K562 (cell line): ENCODE results near the gene APELA. TPM values are rescaled to one million over a fixed set of nuclear protein-coding genes. Genes with fewer than 3 reads are reported as not detected.

Experiments
- GABPA ChIP-seq: fragments of 200-800 bp; sonication (Bioruptor generic); conservative IDR thresholded peaks from 2 replicates; pipeline ENCODE4 v1.6.1; 2016; ENCODE audit warnings: low read depth, missing genetic modification characterization, missing compliant biosample characterization
- KAT7 ChIP-seq: sonication (generic); formaldehyde crosslinking; IDR thresholded peaks from 2 replicates; pipeline ENCODE4 v1.8.0; 2022; ENCODE audit warnings: missing genetic modification reagents, mild to moderate bottlenecking, borderline replicate concordance
- NBN ChIP-seq: fragments of 450-650 bp; IDR thresholded peaks from 2 replicates; pipeline ENCODE4 v1.6.1; 2016; ENCODE audit warnings: low read depth, mild to moderate bottlenecking
- ZNF316 ChIP-seq: fragments of 450-650 bp; IDR thresholded peaks from 2 replicates; pipeline ENCODE4 v1.6.1; 2016
- ZNF79 ChIP-seq: fragments of 250-450 bp; sonication (Bioruptor Pico); IDR thresholded peaks from 2 replicates; pipeline ENCODE4 v1.4.0; 2020; ENCODE audit warnings: low read depth, mild to moderate bottlenecking, moderate library complexity
- polyA plus RNA-seq, 8 experiments: library from polyadenylated mRNA; depleted of rRNA in 4 of 8; stranded (reverse) in 5 of 8; unstranded in 3 of 8; fragments of >200 nt; fragmentation: Nextera tagmentation in 2 of 8; fragmentation: Illumina TruSeq in 1 of 8; extraction: Ambion mirVana in 2 of 8; extraction: Trizol in 1 of 8; gene quantifications; 2 replicates each; pipeline versions ENCODE4 v1.2.1 to v1.2.3, GENCODE V29; 2011 to 2014; ENCODE audit warnings: inconsistent platforms in 1 of 8, missing spikeins in 1 of 8
- total RNA-seq, 7 experiments: library from RNA; depleted of rRNA in 6 of 7; stranded (reverse); fragments of >200 nt in 6 of 7; fragmentation: Illumina TruSeq in 2 of 7; extraction: Trizol in 2 of 7; gene quantifications; 2 replicates each; pipeline versions ENCODE4 v1.2.1 to v1.2.3, GENCODE V29; 2011 to 2021; ENCODE audit warnings: low replicate concordance in 1 of 7
- TF ChIP-seq, protein P1 (sequence below): fragments of 200-600 bp; sonication (generic); IDR thresholded peaks from one replicate; pipeline ENCODE4 v1.6.1; 2012; ENCODE audit warnings: mild to moderate bottlenecking, low read depth, low read length, inconsistent platforms
- TF ChIP-seq, protein P2 (sequence below): fragments of 250-450 bp; sonication (Bioruptor Pico); IDR thresholded peaks from 2 replicates; pipeline ENCODE4 v1.5.0; 2021; ENCODE audit warnings: mild to moderate bottlenecking, moderate library complexity
- TF ChIP-seq, protein P3 (sequence below): fragments of 450-650 bp; formaldehyde crosslinking; IDR thresholded peaks from 2 replicates; pipeline ENCODE4 v1.4.0; 2020; ENCODE audit warnings: mild to moderate bottlenecking

Gene APELA
- total and polyA plus RNA-seq, 9 of the 15 experiments (the other 6 are each of a cell fraction or from before 2014, with no cell fraction given), result not detected

DNA sequence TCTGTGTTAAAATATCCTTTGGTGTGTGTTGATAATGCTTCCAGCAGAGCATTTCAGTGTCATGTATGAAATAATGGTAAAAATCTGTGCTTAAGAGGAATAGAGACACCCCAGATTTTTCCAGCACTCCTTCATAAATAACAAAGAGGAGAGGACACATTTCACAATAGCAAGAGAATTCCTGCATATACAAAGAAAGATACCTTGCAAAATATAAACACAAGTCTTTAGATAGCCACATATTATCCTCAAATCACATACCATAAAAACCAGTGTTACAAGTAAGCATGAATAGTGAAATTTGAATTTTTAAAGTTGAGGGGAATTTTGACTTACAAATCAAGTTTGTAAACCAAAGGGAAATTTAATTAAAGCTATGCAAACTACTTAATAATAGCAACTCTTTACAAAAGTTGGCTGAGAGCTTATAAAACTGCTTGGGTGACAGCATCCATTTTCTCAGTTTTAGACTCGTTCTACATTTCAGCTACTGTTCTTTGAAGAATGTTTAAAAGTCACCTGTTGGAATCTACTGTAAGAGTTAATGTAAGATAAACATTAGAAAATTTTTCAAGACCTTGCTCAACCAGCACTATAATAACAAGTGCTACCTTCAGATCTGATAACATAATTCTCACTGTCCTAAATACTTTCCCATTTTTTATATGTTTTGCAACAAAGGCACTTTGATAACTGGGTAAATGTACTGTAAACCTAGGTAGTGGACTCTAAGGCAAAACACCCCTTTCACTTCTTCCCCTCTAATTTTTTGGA is 3.7 kb downstream of the APELA start (continued):
- TF ChIP-seq, protein P1, sequence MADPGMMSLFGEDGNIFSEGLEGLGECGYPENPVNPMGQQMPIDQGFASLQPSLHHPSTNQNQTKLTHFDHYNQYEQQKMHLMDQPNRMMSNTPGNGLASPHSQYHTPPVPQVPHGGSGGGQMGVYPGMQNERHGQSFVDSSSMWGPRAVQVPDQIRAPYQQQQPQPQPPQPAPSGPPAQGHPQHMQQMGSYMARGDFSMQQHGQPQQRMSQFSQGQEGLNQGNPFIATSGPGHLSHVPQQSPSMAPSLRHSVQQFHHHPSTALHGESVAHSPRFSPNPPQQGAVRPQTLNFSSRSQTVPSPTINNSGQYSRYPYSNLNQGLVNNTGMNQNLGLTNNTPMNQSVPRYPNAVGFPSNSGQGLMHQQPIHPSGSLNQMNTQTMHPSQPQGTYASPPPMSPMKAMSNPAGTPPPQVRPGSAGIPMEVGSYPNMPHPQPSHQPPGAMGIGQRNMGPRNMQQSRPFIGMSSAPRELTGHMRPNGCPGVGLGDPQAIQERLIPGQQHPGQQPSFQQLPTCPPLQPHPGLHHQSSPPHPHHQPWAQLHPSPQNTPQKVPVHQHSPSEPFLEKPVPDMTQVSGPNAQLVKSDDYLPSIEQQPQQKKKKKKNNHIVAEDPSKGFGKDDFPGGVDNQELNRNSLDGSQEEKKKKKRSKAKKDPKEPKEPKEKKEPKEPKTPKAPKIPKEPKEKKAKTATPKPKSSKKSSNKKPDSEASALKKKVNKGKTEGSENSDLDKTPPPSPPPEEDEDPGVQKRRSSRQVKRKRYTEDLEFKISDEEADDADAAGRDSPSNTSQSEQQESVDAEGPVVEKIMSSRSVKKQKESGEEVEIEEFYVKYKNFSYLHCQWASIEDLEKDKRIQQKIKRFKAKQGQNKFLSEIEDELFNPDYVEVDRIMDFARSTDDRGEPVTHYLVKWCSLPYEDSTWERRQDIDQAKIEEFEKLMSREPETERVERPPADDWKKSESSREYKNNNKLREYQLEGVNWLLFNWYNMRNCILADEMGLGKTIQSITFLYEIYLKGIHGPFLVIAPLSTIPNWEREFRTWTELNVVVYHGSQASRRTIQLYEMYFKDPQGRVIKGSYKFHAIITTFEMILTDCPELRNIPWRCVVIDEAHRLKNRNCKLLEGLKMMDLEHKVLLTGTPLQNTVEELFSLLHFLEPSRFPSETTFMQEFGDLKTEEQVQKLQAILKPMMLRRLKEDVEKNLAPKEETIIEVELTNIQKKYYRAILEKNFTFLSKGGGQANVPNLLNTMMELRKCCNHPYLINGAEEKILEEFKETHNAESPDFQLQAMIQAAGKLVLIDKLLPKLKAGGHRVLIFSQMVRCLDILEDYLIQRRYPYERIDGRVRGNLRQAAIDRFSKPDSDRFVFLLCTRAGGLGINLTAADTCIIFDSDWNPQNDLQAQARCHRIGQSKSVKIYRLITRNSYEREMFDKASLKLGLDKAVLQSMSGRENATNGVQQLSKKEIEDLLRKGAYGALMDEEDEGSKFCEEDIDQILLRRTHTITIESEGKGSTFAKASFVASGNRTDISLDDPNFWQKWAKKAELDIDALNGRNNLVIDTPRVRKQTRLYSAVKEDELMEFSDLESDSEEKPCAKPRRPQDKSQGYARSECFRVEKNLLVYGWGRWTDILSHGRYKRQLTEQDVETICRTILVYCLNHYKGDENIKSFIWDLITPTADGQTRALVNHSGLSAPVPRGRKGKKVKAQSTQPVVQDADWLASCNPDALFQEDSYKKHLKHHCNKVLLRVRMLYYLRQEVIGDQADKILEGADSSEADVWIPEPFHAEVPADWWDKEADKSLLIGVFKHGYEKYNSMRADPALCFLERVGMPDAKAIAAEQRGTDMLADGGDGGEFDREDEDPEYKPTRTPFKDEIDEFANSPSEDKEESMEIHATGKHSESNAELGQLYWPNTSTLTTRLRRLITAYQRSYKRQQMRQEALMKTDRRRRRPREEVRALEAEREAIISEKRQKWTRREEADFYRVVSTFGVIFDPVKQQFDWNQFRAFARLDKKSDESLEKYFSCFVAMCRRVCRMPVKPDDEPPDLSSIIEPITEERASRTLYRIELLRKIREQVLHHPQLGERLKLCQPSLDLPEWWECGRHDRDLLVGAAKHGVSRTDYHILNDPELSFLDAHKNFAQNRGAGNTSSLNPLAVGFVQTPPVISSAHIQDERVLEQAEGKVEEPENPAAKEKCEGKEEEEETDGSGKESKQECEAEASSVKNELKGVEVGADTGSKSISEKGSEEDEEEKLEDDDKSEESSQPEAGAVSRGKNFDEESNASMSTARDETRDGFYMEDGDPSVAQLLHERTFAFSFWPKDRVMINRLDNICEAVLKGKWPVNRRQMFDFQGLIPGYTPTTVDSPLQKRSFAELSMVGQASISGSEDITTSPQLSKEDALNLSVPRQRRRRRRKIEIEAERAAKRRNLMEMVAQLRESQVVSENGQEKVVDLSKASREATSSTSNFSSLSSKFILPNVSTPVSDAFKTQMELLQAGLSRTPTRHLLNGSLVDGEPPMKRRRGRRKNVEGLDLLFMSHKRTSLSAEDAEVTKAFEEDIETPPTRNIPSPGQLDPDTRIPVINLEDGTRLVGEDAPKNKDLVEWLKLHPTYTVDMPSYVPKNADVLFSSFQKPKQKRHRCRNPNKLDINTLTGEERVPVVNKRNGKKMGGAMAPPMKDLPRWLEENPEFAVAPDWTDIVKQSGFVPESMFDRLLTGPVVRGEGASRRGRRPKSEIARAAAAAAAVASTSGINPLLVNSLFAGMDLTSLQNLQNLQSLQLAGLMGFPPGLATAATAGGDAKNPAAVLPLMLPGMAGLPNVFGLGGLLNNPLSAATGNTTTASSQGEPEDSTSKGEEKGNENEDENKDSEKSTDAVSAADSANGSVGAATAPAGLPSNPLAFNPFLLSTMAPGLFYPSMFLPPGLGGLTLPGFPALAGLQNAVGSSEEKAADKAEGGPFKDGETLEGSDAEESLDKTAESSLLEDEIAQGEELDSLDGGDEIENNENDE, result no peak
- TF ChIP-seq ZNF316, result no peak
- no peak for TF ChIP-seq ZNF79 (CRISPR knock-in tag)
- TF ChIP-seq NBN, result no peak
- TF ChIP-seq GABPA (tag), result no peak
- TF ChIP-seq, protein P2, sequence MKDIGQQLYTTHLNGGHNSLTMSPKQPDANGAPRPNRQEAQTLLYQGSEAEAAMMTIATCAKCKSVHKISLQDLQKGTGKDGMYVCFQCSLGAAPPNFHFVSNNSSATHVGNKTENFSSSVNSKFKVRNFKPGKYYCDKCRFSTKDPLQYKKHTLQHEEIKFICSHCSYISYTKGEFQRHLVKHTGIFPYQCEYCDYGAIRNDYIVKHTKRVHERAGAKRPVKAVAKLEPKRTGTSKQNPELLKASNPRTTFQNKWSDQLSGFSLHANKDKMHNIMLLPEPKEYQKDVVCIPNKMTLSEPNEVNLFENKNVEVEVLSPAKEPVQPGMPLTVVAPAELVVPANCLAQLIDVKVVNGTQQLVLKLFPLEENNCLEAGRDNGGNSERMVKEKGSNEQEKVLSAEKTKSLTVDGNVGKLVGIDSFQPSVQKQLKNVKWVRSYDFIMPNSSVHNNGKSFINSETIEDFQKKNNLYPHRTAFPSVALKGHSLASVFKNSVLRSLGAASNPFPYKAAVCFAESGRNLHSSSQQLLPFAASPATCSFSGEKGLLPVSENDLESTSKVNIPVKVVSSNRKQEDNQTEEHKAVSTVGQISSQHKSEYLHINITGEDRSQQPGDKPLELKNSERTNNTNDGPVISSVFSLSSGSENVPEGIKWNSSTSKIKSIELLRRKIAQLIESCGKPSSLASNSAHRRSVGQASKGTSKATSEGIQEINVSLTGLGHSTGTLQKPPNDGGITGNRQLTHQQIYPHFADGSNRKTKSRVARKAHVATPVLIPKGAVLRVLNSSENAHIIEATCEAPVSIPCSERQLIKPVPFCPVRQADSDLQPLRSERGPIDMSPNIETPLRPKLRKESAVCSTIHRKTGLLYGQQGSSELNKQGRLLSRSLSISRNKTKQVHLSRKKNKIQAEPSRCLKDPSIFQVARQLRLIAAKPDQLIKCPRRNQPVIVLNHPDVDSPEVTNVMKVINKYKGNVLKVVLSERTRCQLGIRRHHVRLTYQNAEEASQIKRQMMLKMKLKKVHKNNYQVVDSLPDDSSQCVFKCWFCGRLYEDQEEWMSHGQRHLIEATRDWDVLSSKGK (CRISPR knock-in tag), result no peak
- TF ChIP-seq, protein P3, sequence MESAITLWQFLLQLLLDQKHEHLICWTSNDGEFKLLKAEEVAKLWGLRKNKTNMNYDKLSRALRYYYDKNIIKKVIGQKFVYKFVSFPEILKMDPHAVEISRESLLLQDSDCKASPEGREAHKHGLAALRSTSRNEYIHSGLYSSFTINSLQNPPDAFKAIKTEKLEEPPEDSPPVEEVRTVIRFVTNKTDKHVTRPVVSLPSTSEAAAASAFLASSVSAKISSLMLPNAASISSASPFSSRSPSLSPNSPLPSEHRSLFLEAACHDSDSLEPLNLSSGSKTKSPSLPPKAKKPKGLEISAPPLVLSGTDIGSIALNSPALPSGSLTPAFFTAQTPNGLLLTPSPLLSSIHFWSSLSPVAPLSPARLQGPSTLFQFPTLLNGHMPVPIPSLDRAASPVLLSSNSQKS, result no peak
- no peak for TF ChIP-seq KAT7 (CRISPR knock-in tag)
